ENCODE measurements around the gene AGTRAP.

AGTRAP gene

DNA sequence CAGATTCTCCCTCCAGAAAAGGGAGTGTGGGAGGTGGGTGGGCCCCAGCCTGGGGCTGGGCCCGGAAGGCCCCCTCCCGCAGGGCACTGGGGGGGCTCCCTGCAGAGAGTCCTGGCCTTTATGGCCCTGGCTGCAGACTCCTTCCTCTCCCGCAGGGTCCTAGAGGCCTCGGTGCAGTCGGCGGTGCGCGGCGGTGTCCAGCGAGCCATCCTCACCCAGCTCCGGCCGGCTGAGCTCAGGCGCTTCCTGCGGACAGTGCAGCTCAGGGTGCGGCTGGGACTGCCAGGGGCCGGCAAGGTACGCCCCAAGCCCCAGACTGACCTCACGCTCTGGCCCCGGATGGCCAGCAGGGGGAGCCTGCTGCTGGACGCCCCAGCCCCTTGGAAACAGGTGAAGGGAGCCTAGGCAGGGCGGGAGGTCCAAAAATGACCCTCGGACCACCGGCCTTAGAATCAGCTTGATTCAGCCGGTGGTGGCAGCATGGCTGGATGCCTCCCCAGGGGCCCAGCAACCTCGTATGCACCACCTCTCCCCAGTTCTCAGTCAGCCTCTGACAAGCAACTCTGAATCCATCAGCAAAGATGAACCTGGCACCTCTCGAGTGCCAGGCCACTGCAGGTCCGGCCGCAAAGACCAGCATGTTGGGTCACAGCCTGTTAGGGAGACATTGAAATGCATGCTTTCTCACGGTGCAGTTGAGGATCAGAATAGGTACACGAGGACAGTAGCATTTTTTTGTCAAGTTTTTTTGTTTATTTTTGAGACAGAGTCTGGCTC, 49.2 kb downstream of the AGTRAP start:
- no peak for DNase-seq

DNA sequence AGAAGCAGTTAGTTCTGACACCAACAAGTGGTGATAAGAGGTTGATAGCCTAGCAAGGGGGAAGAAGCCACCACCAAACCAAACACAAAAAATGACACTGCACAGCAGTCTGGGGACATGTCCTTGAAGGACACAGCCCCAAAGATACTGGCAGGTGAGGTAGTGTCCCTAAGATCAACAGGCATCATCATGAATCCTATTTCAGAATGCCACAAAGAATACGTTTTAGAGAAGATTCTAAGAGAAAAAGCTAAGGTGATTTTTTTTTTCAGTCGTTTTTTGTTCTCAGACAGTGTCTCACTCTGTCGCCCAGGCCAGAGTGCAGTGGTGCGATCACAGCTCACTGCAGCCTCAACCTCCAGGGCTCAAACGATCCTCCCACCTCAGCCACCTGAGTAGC, 50.2 kb downstream of the AGTRAP start:
- no peak for DNase-seq

DNA sequence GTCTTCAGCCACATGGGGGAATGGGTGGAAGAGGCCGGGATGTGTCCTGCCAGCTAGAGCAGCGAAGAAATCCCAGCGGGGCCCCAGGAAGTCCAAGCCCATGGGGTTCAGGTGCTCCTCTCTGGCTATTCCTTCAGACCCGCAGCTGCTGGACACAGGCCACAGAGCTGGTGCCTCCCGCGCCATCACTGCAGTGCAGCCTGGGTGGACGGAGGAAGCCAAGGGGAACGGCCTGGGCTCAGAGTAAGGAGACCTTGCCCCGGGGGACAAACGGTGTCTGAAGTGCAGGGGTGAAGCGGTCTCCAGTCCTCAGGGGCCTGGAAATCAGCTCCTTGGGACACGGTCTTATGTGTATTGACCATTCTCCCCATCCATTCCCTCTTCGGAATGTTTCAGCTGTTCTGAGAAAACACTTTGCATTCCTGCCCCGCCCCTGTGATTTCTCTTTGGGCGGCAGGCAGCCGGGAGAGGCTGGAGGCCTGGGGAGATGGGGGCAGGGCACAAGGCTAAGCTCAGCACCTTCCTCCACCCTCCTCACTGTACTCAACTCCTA, 51.4 kb downstream of the AGTRAP start:
- no peak for DNase-seq

DNA sequence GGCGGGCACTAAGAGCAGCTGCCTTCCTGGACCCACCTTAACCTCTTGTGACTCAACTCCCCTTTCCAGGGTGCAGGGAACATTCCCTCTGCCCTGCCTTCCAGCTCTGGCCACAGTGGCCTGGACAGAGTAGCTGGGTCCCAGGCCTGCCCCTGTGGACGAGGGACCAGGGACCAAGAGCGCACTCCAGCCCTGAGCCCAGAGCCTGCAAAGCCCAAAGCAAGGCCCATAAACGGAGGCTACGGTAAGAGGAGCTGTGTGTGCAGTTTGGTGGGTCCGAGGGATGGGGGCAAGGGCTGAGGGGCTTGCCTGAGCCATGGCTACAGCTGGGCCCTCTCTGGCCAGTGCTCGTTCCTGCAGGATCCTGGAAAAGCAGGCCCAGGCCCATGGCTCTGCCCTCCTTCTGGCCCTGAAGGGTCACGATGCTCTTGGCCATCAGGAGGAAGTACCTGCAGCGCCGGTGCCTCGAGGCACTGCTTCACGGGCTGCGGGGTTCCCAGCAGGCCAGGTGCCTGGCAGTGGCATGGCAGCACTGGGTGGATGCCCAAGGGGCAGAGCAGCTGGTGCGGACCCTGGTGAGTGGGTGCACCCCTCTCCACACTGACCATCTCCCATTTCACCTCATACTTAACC, 52.0 kb downstream of the AGTRAP start:
- DNase-seq: no peak

DNA sequence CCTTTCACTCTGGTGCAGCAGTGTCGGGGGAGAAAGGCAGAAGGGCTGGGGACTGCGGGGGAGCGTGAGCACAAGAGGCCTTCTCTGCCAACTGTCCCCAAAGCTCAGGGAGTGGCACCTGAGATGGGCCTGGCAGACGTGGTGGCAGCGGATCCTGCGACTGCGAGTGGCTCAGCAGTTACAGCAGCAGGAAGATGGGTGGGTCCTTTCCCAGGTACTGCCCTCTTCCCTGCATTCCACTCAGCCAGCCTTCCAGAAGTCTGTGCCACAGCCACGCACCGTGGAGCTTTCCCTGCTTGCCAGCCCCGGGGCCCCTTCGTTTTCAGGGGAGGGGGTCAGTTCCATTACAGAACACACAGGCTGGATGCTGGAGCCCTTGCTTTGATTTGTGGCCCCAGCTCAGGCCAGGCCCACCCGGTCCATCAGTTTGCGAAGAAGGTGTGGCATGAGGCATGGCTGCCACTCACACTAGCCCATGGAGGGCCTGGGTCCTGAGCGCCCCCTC, 52.7 kb downstream of the AGTRAP start:
- DNase-seq: no peak

DNA sequence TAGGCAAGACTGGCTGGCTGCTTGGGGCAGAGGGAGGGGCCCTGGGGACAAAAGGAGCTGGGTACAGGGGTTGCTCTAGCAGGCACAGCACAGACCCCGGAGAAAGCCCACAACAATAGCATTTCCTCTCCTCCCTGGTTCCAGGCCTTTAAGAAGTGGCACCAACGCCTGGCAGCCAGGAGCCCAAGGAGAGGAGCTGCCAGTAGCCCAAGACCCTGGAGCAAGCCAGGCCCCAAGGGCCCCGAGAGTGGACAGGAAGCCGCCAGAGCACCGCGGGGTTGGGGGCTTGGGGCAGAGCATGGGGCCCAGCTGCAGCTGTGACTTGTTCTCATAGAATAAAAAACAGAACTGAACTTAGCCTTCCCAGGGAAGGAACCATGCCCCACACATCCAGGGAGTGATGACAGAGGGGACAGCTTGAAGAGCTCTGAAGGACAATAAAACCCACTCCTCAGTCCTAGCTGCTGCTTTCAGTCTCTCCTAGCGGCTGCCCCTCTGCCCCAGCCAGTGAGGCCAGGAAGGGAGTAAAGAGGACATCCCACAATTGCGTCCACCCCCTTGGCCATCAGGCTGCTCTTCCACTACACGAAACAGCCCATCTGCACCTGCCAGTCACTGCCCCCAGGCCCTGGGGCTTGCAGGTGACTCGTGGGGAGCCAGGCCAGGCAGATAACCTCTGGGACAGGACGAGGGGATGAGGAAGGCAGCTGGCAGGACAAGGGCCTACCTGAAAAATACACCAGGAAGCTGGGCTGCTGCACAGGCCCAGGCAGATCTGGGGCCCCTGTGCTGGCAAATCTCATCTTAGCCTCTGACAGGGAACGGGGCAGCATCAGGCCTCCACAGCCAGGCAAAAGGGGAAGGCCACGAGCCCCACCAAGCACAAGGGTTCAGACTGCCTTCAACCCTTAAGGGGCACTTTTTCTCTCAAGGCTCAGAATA, 53.5 kb downstream of the AGTRAP start:
- no peak for DNase-seq

DNA sequence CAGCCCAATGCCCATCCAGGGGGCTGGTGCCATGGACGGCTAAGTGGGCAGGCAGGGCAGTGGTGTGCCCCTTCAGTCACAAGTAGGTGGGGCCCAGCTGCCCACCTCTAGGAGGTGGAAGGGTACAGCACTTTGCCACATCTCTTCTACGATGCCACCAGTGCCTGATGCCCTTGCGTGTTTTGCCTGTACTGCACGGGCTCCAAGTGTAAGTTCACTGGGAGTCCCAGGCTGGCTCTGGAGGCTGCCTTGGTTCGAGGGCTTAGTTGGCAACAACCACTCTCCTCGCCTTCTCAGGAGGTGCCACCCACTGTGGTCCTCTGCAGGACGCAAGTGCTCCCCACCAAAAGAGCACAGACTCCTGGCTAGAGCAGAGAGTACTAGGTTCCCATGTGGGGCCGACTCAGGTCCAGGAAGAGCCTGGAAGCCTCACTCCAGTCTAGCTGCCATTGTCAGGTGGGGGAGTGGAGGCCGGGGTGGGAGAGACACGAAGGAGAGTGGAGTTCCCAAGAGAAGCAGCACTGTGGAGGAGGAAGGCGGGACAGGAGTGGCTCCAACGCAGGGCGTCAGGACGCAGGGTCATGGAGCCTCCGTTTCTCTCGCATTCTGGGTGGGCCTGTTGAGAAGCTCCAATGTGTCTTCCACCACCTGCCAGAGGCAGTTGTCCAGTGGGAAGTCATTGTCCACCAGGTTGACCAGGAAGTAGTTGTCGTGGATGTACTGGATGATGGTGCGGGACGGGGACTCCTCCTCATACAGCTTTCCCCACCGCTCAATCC, 54.4 kb downstream of the AGTRAP start:
- DNase-seq: no peak

DNA sequence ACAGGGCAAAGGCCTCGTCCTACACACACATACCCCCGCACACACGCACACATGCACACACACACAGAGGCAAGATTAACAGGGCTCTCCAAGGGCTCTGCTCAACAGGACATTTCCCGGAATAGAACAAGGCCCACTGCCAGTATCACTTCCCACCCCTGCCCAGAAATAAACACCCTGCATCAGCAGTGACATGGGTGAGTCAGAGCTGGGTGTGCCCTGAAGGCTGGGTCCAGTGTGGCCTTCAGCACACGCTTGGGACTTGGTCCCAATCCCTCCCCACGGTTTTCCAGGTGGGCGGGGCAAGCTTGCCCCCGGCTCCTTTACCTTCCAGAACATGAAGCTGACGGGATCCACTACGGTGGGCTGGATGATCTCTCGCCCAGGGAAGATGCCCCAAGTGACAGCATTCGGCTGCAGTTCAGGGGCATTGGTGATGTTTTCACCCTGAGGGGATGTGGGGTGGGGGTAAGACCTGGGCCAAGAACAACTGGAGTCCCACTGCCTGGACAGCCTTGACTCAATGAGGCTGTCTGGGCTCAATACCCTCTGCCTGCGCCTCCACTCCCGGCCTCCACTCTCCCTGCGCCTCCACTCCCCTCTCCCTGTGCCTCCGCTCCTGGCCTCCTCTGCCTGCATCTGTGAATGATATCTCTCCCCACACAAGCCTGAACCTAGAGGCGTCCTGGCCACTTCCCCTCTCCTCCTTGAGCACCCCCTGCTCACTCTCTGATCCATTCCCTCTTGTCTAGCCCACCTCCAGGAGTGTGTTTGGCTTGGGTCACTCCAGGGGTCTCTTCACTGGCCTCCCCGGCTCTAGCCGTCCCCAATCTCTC, 55.2 kb downstream of the AGTRAP start:
- DNase-seq: no peak

DNA sequence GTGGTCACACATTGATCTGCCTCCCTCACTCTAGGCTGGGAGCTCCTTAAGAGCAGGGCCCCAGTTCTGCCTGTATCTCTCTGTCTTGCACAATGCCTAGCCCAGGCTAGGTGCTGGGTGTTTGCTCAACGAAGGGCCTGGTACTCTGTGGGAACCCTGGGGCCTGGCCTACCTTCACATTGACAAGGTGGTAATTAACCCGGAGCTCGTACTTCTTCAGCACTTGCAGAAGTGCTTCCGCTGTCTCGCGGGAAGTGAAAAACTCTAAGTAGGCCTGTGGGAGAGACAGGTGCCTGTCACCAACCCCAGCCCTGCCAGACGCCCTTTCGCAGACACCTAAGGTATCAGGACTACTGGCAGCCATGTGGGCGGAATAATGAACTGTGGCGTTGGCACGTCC, 56.2 kb downstream of the AGTRAP start:
- no peak for DNase-seq

DNA sequence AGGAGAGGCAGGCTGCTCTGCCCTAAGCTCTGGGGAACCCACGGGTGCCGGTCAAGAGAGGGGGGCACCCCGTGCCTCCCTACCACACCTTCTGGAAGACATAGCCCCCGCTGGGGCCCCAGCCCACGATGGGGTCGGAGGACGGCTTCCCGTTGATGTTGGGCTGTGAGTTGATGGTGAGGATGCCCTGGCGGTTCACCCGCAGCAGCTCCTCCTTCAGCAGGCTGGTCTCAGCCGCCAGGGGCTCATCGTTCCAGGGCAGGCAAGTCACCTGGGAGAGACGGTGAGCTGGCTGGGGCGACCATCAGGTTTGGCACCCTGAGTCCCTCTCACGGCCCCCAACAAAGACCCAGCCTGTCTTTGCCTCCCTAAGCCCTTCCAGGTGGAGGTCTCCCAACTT, 57.9 kb downstream of the AGTRAP start:
- DNase-seq: no peak

DNA sequence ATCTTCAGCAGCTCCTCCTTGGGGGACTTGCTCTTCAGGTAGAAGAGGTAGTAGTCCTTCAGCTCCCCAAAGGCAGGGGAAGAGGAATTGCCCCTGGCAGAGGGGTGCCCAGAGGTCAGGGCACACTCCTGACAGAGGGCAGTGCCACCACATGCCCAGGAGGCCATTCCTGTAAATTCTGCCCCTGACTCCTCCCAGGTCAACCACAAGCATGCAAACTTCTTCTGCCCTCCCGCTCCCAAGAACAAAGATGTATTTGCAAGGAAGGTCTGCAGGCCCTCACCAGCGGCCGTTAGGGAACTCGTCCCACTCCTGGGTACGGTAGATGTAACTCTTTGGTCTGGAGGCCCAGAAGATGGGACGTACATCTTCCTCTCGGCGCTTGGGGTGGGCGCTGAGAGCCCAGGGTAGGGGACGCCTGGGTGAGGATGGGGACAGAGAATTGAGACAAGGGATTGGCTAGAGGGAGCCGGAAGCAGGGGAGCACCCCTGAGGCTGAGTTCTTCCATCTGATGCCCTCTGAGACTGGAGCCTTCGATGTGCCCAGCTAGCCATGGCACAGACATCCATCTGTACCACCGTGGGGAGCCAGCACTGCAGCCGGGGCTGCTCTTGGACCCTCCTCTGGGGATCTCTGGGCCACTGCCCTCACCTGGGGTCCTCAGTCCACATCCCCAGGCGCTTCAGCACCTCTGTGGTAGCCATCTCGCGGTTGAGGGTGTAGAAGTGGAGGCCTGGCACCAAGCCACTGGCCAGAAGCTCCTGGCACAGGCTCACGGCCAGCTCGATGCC, 58.7 kb downstream of the AGTRAP start:
- no peak for DNase-seq

DNA sequence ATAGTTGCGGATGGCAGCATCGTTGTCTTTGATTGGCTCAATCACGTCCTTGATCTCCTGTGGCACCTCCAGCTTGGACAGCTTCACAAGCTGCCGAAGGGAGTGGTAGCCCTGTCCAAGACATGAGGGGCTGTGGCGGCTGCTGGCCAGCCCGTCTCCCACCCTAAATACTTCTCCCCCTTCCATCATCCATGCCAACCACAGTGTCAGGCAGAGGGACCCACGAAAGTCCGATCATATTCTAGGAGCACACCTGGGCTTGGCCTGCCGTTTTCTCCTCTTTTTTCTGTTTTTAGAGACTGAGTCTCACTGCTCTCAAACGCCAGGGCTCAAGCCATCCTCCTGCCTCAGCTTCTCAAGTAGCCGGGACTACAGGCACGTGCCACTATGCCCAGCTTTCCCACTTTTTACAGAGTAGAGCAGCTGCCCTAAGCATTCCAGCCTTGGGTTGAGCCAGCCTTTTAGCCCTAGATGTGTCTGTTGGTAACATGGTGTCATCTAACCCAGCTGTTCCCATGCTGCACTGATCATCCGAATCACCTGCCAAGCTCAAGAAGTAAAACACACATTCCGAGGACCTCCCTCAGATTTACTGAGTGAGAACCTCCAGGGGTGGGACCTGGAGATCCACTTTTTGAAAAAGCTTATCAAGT, 59.4 kb downstream of the AGTRAP start:
- no peak for DNase-seq

DNA sequence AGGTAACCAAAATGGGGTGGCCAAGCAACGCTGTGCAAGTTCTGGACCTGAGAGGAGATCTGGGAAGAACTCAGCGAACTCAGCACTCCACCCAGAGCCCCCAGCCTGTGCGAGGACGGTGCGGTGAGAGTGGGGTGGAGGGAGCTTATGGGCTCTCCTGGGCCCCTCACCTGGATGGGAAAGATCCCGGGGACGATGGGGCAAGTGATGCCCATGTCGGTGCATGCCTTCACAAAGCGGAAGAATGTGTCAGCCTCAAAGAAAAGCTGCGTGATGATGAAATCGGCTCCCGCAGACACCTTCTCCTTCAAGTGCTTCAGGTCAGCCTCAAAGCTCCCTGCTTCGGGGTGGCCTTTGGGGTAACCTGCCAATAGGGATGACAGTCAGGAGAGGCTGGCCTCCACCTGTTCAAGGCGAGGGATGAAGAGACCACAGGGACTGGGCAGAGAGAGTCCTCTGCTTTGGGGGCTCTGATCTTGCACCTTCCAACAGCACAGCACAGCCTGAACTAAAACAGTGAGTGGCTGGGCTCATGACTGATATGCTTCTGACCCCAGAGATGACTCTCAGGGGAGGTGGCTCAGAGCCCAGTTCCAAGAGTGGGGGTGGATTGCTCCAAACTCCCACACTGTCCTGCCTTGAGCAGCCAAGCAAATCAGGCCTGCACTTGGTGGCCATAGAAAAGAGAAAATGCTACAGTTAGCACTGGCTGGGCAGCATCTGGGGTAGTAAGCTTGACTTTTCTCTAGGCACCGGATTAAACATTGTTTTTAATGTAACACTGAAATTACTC, 60.3 kb downstream of the AGTRAP start:
- no peak for DNase-seq

DNA sequence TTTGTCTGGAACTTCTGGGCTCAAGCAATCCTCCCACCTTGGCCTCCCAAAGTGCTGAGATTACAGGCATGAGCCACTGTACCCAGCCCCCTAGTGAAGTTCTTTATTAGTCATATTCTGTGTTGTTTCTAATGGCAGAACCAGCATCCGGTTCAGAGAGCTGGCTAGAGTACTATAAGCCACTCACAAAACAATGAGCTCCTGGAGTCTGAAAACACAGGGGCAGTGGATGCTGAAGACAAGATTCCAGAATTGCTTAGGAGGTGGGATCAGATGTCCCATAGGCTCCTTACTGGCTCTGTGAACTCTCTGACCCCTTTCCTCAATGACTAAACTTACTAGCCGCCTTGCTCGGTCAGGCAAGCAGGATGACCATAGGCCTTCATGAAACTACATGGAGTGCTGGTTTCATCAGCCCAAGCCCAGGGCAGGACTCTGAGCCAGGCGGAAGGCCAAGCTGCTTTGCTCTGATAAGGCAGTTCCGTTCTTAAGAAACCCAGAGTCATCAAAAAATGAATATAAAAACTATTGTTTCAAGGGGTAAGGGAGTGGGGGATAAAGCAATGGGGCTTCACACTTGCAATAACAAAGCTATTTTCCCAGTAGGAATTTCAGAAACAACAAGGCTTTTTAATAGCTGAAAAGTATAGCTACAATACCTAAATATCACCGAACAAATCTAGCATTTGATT, 61.7 kb downstream of the AGTRAP start:
- no peak for DNase-seq

DNA sequence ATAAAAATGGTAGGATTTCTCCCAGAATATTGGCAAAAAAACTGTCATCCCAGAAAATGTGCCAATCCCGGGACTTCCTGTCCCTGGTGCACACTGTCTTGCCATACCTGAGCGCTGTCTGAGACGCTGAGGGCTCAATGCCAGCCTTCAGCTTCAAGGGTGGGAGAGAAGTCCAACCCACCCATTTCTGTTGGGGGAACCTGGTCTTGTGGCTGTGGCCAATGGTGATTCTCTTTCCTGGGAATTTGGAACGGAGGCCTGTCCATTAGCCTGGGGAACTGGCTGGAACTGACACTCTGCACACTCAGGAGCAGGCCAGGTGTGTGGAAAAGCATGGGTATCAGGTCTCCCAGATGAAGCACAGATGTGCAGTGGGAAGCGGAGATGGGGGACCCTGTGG, 63.2 kb downstream of the AGTRAP start:
- DNase-seq: no peak

DNA sequence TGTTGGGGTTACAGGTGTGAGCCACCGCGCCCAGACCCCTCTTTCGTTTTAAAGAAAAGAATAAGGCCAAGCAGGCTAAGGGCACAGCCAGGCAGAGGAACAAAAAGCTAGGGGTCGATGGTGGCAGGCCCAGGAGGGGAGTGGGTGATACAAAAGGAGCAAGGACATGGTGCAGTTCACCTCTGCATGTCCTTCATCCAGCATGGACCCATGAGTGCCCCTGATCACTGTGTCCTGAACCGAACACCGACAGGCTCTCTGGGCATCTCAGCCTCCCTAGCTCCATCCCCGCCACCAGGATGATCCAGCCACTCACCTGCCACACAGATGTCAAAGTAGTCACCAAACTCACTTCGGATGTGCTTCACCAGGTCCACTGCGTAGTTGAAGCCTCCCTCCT, 64.0 kb downstream of the AGTRAP start:
- DNase-seq: no peak

DNA sequence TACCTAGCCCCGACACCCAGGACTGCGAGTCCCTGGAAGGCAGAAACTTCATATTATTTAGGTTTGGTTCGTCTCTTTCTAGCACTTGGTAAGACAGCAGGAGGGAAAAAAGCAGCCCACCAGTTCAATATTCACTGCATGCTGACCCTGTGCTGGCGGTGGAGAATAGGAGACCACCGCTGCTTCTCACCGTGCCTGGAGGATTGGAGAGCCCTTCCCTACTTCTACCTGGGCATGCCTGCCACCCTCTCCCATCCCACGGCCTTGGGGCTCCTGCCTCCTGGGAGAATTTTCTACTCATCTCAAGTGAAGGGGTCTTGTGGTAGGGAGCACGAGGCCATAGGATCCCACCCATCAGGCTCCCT, 64.4 kb downstream of the AGTRAP start:
- DNase-seq: no peak

Measured in DMS79 treated with DMSO at 0.1 percent for 48 hours (cell line).